ENCODE data around the gene PCDH8.

DNA sequence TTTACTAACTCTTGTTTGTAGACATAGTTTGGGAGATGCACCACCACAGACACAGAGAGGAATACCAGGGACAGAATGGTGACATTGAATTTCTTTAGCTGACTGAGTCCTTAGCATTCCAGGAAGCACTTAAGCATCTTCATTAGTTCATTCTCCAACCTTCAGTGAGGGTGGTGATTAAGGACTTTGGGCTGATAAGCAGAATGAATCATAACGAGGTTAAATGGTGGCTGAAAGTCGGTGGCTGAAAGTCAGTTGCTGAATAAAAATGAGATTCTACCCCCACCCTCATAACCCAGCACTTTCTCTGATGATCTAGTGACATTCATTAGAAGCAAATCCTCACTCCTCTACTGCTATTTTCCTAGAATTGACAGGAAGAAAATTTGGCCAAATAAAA lies 10.6 kb downstream of the PCDH8 start:
- TF ChIP-seq FOXP2 (optimal IDR thresholded peaks at IDR 0.05; ENCODE audit: control extremely low read depth, extremely low read length, insufficient read depth) (no peak), EZH2 (IDR thresholded peaks at IDR 0.05) (no peak), POLR2AphosphoS5 (IDR thresholded peaks at IDR 0.05; ENCODE audit: borderline replicate concordance, low read depth, low read length) (no peak)
